Measurements from ENCODE around the gene FAM209B. TPM values are rescaled to one million over a fixed set of nuclear protein-coding genes. Genes with fewer than 3 reads are reported as not detected.
"Not testable (repeated sequence)": the region's sequence is repeated elsewhere in the genome, so short reads cannot be mapped to it uniquely, and the experiment has no call there.

Gene FAM209B
- total RNA-seq, 1 donor from 2014 or later, result 0.47 TPM

GRCh38 chr20:56520180-56520579 lies 12.9 kb upstream of the FAM209B start:
- no peak overlapping the region for H3K4me3 ChIP-seq
- DNase-seq, result no peak
- intact Hi-C loops (cut with micrococcal nuclease), result no loop called here
- H3K9me3 ChIP-seq (replicated peaks), result peaks cover 35% of the 10 kb centered on the region
- H3K27ac ChIP-seq (replicated peaks), result no peak overlapping the region
- H3K27me3 ChIP-seq (ENCODE audit: low read depth), result no peaks in the 10 kb centered on the region
- H3K4me1 ChIP-seq, result peaks cover 12% of the 10 kb centered on the region
- H3K36me3 ChIP-seq, result peaks cover 53% of the 10 kb centered on the region
- no peak for TF ChIP-seq CTCF (IDR thresholded peaks at IDR 0.05; ENCODE audit: borderline replicate concordance)

DNA sequence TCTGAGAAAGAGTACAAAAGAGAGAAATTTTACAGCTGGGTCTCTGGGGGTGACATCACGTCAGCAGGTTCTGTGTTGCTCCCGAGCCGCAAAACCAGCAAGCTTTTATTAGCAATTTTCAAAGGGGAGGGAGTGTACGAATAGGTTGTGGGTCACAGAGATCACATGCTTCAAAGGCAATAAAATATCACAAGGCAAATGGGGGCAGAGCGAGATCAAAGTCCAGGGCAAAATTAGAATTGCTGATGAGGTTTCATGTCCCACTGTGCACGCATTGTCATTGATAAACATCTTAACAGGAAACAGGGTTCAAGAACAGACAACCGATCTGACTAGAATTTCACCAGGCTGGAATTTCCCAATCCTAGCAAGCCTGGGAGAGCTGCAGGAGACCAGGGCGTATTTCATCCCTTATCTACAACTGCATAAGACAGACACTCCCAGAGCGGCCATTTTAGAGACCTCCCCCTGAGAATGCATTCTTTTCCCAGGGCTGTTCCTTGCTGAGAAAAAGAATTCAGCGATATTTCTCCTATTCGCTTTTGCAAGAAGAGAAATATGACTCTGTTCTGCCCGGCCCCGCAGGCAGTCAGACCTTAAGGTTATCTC lies 12.2 kb upstream of the FAM209B start:
- not testable (repeated sequence) for DNase-seq, H3K4me1 ChIP-seq
- peaks cover 53% of the 10 kb centered on the region for H3K36me3 ChIP-seq

GRCh38 chr20:56522311-56522710 lies 10.7 kb upstream of the FAM209B start:
- Histone ChIP-seq H3K4me3 (no peak overlapping the region), H3K36me3 (peaks cover 44% of the 10 kb centered on the region), H3K4me1 (no peaks in the 10 kb centered on the region), H3K27me3 (ENCODE audit: low read depth) (peaks cover 2% of the 10 kb centered on the region), H3K9me3 (replicated peaks) (peaks cover 35% of the 10 kb centered on the region), H3K27ac (replicated peaks) (no peak overlapping the region)
- DNase-seq, result no peak
- no peak for TF ChIP-seq CTCF (IDR thresholded peaks at IDR 0.05; ENCODE audit: borderline replicate concordance)
- intact Hi-C loops (cut with micrococcal nuclease), result no loop called here

More for the DNA sequence above, 12.2 kb upstream of the FAM209B start:
- peaks cover 35% of the 10 kb centered on the region for H3K9me3 ChIP-seq (replicated peaks)
- H3K27me3 ChIP-seq (ENCODE audit: low read depth); H3K4me3 ChIP-seq; H3K27ac ChIP-seq (replicated peaks); intact Hi-C loops (cut with micrococcal nuclease): not testable (repeated sequence)

- H3K4me3 ChIP-seq; H3K27me3 ChIP-seq (ENCODE audit: low read depth); H3K27ac ChIP-seq (replicated peaks); DNase-seq; H3K4me1 ChIP-seq; intact Hi-C loops (cut with micrococcal nuclease): not testable (repeated sequence)
- peaks cover 23% of the 10 kb centered on the region for H3K36me3 ChIP-seq
- peaks cover 30% of the 10 kb centered on the region for H3K9me3 ChIP-seq (replicated peaks)
Measured at GRCh38 chr20:56524444-56524843, 8.6 kb upstream of the FAM209B start, which contains the start of gene FAM209A. Gene FAM209A, plus strand, starts transcription at chr20:56524744. Its CDS starts 65 bp downstream, at chr20:56524809.

DNA sequence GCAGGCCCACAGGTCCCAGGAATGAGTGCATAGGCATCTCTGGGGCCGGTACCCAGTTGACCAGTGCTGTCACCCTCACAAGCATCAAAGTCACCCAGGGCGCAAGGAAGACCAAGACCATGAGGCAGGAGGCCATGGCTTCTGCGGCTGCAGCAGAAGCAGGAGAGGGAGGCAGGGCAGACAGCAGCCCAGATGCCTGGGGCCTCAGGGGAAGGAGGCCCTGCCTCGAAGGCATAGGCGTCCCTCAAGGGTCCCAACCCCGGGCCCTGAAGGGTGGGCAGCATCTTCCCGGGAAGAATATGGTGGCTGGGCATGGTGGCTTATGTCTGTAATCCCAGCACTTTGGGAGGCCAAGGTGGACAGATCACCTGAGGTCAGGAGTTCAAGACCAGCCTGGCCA lies 5.5 kb upstream of the FAM209B start:
- Histone ChIP-seq H3K4me3 (no peak overlapping the region), H3K27me3 (ENCODE audit: low read depth) (peaks cover 5% of the 10 kb centered on the region), H3K9me3 (replicated peaks) (no peaks in the 10 kb centered on the region), H3K27ac (replicated peaks) (no peak overlapping the region), H3K36me3 (no peaks in the 10 kb centered on the region), H3K4me1 (no peaks in the 10 kb centered on the region)
- TF ChIP-seq CTCF (IDR thresholded peaks at IDR 0.05; ENCODE audit: borderline replicate concordance), result no peak
- DNase-seq, result no peak
- intact Hi-C loops (cut with micrococcal nuclease), result no loop called here

GRCh38 chr20:56537997-56538396 lies 5.0 kb downstream of the FAM209B start:
- DNase-seq, result no peak
- TF ChIP-seq CTCF (IDR thresholded peaks at IDR 0.05; ENCODE audit: borderline replicate concordance), result no peak
- intact Hi-C loops (cut with micrococcal nuclease), result no loop called here

More at GRCh38 chr20:56537997-56538396, 5.0 kb downstream of the FAM209B start:
- H3K36me3 ChIP-seq, result no peaks in the 10 kb centered on the region
- peaks cover 3% of the 10 kb centered on the region for H3K9me3 ChIP-seq (replicated peaks)
- H3K27ac ChIP-seq (replicated peaks), result no peak overlapping the region
- no peaks in the 10 kb centered on the region for H3K4me1 ChIP-seq
- no peaks in the 10 kb centered on the region for H3K27me3 ChIP-seq (ENCODE audit: low read depth)
- H3K4me3 ChIP-seq, result no peak overlapping the region
